GM19099 (cell line): Measurements from ENCODE around the gene MAP2K5.

Source experiments
- POLR2A ChIP-seq: IDR thresholded peaks from 3 replicates; pipeline ENCODE4 v1.6.1; 2011; ENCODE audit warnings: low read depth; ENCODE audit not compliant: insufficient read length; ENCODE audit errors: extremely low read depth

MAP2K5 gene

DNA sequence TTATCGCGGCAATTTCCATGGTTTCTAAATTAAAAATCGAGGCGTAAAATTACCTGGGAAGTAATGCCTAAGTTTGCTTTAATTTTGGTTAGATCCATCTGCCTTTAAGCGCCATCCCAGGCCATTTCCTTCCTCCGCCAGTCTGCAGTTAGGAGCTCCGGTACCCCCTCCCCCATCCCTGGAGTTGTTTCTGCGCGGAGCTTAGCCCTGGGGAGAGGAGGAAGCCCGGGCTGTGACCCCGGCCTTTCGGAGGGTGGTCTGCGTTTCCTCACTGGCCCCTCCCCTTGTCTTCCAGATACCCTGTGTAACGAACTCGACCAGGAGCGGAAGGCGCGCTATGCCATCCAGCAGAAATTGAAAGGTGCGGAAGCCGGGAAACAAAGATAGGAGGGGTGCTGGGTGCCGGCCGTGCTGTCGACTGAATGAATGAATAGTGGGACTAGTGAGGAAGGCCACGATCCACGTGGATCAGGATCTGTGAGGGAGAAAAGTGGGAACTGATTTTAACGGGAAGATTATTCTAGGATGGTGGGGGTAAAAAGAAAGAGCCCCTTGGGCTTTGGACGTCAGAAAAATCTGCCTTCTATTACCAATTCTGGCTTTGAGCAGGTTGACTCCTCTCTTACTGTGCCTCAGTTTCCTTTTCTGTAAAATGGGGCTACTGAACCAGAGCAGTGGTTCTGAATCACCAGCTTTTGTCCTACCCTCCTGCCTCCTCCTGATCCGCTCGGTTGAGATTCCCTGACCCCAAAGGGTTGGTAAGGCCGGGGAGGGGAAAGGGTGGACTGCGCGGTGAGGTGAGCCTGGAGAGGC lies 290.6 kb downstream of the MAP2K5 start:
- TF ChIP-seq POLR2A, result no peak

DNA sequence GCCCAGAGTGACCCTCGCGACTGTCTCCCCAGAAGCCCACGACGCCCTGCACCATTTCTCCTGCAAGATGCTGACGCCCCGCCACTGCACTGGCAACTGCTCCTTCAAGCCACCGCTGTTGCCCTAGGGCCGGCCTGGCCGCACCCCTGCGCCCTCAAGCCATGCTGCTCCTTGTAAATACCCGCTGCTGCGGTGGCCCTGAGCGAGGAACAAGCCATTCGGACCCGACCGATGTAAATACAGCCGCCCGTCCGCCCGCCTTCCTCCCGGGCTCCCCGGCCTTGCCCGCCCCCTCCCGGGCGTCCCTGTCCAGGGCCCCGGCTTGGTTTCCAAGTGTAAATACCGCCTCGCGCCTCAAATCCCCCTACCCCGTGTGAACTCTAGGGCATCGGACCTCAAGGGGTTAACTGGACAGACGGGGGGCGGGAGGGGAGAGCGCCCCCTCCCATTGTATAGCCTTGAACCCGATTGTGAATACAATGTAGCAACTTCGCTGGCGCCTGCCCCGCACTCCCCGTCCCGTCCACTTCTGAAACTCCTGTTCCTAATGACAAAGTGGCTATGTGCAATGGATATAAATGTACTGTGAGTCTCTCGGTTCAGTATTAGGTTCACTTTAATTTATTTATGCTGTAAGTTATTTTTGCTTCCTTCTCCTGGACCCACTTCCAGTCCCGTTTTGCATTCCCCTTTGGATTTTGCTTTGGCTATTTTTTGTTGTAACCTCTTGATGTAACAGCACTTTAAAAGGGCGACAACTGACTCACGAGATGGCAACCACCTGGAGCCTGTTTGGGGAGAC lies 291.4 kb downstream of the MAP2K5 start:
- no peak for TF ChIP-seq POLR2A

DNA sequence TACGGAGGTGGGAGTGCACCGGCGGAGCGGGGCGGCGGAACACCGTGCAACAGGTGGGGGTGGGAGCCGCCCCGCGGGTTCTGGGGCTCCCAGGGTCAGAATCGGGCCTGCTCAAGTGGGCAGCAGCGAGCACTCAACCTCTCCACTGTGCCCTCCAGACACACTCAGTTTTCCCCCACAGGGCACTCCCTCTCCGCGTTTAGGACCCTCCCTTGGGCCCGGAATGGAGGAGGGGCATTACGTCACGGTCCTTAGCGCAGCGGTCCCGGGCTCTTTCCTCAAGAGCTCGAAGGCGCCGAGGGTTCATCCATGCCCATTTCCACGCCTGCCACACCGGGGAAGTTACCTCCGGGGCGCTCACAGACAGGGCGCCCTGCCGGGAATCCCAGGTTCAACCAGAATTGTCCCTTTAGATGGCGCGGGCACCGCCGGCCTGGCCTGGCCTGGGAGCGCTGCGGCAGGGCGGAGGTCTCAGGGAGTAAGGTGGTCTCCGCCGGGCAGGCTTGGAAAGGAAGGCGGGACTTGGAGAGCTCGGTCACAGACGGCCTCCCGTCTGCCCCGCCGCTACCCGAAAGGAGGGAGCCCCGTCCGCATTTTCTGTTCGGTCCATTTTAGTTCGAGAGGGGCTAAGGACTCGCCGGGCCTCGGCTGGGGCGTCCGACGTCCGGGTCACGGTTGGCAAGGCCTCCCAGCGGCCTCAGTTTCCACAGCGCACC lies 292.2 kb downstream of the MAP2K5 start:
- TF ChIP-seq POLR2A, result no peak

DNA sequence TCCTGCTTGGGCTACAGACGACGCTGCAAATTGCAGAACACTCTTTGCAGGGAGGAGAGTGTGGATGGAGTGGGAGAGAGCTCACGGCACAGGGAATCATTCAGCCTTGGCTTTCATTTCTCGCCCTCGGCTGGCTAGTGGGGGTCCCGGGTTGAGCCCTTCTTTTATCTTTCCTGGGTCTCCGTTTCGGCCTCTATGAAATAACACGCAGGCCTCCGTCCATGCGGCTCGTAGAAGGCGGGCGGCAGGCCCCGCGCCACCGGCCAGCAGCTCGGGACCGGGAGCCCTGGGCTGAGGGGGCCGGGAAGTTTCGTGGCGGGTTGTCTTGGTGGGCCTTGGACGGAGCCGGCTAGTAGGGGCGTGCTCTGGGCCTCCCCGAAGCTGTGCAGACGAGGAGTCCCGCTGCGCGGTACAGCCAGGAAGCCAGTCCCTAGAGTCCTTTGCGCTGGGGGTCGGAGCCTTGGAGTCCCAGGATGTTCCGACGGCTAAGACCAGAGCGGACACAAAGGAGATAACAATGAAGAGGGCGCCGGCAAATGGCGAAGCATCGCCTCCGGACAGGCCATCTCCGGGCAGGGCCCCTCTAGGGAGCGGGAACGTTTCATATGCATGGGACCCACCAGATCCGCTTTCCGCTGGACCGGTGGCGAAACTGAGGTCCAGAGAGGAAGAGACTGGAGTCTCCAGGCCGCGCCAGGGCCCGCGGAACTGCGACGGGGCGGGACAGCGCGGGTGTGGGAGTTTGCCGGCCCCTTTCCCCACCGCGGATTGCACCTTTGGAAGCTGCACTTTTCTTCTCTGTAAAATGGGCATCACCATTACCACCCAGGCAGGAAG lies 293.0 kb downstream of the MAP2K5 start:
- no peak for TF ChIP-seq POLR2A

DNA sequence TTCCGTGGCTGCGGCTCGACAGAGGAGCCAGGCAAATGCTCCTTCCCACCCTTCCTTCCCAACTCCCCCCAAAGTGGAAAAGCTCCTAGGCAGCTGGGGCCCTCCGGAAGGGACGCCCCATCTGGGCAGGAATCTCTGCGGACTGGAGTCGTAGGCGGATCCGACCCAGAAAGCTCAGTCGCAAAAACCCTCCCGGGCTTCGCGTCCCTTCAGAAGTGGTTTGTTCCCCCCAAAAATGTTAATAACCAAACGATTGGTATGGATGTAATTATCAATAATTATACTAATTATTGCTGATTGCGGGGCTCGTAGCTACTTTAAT lies 293.6 kb downstream of the MAP2K5 start:
- no peak for TF ChIP-seq POLR2A

DNA sequence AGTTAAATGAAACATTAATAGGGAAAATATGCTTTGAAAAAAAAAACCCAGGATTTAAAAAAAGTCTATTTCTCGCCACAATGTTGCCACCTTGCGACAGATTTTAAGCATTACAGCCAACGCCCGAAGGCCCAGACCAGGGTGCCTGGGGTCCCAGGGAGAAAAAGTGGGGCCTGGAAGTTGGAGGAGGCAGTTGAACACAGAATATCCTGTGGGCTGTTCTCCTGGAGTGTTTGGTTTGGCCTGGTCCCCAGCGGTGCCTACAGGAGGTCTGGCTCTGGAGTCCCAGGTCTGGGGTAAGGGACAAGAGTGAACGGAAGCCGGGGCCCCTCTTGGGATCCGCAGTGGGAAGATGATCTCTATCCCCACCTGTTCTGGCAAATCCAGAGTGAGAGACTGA lies 294.0 kb downstream of the MAP2K5 start:
- TF ChIP-seq POLR2A, result no peak

DNA sequence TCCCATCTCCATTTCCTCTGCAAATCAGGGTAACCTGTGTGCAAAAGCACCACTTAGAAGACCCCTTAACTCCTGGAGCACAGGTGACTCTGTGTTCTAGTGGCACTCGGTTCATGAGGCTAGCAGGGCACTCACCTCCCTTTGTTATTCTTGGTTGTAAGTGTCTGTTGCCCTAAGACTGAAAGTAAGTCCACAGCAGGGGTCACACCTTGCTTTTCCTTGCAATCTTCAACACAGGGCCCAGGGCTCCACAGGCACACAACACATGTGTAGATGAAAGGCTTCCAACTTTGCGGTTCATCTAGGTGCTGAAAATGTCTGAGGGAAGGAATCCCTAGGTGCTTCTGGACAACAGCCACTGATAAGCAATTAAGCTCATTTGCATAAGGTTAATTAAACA lies 294.5 kb downstream of the MAP2K5 start:
- no peak for TF ChIP-seq POLR2A

DNA sequence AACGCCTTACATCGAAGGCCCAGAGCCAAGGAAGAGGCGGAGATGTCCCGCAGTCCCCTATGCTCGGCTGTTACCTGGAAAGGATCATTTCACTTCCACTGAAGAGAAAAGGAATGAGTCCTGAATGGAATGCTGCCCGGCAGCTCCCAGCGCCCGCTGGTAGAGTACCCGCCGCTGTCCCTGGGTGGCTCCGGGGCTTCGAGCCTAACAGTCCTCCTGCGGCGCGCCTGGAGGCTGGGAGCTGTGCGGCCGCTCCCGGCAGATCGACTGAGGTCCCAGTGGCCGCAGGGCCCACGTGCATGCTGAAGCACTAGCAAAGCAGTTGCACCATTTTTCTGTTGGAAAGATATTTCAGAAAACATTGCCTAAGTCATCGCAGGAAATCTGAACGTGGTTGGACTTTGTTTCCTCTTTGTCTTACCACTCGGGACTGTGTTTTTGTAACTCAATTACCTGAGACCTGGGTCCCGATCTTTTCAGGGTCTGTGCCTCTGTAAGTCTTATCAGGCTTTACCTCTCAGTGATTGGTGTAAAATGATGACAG lies 296.4 kb downstream of the MAP2K5 start:
- TF ChIP-seq POLR2A, result no peak

DNA sequence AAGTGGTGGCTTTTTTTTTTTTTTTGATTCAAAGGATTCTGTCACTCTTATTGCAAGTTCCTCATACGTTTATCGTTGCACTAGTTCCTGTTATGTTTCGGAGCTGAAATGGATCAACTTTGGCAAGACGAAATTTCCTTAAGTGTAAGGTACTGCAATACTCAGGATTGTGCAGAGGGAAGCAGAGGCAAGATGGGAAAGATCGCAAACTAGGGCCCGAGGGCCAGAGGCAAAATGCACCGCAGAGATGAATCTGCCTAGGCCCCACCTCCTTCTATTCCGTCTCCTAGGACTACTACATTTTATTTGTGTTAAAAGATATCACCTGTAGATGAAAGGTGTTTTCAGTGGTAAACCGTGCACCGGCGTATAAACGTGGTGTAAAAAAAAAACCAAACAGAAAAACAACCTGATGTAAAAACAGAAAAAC lies 297.0 kb downstream of the MAP2K5 start:
- TF ChIP-seq POLR2A, result no peak

DNA sequence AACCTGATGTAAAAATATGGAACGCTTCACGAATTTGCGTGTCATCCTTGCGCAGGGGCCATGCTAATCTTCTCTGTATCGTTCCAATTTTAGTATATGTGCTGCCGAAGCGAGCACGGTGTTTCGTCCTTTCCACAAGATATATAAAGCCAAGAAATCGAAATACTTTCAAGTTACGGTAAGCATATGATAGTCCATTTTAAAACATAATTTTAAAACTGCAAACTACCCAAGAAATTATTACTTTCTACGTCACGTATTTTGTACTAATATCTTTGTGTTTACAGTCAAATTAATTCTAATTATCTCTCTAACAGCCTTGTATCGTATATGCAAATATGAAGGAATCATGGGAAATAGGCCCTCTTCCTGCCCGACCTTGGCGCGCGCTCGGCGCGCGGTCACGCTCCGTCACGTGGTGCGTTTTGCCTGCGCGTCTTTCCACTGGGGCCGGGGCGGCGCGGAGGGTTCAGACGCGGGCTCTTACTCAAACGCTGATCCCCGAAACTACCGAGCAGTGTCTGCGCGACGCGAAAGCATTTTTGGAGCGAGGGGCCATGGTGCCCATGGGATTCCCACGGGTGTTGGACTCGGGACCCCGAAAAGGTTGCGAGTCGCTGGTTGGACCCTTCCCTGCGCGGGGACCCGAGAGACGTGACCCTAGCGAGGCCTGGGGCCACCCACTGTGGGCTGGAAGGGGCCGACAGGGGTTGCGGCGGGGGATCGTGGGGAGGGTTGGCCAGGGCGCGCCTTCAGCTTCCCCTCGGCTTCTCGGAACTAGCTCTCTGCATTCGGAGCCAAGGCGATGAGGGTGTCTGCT lies 297.6 kb downstream of the MAP2K5 start, which contains the start of gene RNU6-1:
Gene RNU6-1, minus strand, starts transcription at position 117 of the 820 bp plus-strand sequence.
- TF ChIP-seq POLR2A, result peak; percentile 93

DNA sequence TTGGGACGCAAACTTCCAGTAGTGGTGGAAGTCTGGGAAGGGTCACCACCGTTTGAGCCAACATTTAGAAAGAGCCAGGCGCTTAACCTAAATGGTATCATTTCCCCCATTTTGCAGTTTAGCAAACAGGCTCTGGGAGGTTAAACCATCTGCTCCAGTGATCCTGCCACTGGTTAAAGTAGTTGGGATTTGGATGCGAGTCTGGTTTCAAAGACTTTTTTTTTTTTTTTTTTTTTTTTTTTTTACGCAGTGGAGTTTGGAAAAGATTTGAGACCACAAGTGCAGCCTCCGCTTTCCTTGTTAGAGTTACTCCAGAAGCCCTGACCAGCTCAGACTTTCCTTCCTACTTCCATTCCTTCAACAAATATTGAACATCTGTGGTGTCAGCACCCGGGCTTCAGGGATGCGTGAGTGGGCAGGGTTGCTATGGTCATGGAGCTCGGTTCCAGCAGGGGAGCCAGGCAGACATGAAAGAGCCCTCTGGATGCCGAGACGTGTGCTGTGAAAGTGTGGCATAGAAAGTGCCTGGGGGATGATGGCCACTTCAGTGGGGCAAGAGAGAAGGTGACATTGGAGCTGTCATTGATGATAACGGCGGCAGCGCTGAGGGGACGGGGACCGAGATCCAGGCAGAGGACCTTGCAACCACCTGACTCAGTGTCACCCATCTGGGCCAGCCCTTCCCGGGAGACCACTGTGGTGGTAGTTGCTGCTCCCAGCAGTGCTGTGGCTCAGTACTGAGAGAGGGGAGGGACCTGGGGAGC lies 298.4 kb downstream of the MAP2K5 start:
- no peak for TF ChIP-seq POLR2A

DNA sequence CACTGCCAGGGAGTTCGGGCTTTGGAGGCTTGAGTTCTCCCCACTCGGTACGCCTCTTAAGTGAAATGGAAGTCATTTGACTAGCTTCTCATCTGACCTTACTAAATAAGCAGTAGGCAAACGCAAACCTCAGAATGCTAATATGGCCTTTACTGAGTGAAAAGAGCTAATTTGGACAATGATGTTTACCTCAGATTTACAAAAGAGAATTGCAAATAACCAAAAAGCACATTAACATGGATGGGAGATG lies 298.9 kb downstream of the MAP2K5 start:
- no peak for TF ChIP-seq POLR2A

DNA sequence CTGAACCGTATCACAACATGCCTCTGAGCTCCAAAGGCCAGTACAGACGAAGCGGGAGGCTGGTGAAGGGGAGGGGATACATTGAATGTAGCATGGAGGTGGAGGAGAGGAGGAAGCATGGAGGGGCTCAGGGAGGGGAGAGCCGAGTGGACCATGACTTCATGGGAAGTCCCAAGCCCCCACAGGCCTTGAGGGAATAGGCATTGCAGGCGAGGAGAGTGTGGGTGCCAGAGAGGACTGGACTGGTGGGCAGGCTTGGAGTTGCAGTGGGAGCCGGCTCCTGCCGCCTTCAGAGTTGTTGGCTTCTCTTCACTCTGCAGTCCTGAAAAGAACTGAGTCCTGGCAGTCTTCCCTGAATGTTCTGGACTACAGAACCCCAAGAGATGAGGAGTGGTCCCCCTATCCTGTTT lies 300.6 kb downstream of the MAP2K5 start:
- TF ChIP-seq POLR2A, result no peak
